Prostate gland (tissue), 2 donors: ENCODE results near the gene BYSL. TPM values are rescaled to one million over a fixed set of nuclear protein-coding genes. Genes with fewer than 3 reads are reported as not detected.

ENCODE experiments used
- DNase-seq: peaks from one replicate; pipeline ENCODE4 v3.0.0-alpha.2; 2019; ENCODE audit warnings: low spot score
- H3K27ac ChIP-seq, 2 donors: fragments of 200-600 bp; sonication (generic); 2 replicates each; pipeline ENCODE4 v1.5.1; 2017 to 2019
- H3K27me3 ChIP-seq: fragments of 200-600 bp; sonication (generic); replicated peaks from 2 replicates; pipeline ENCODE4 v1.5.1; 2019; ENCODE audit not compliant: insufficient read depth
- H3K36me3 ChIP-seq, 2 donors: fragments of 200-600 bp; sonication (generic); 1 replicate in 1 of 2; 2 replicates in 1 of 2; pipeline versions ENCODE4 v1.5.1 to v1.8.1; 2017 to 2019
- H3K4me1 ChIP-seq: fragments of 200-600 bp; sonication (generic); replicated peaks from 2 replicates; pipeline ENCODE4 v1.5.1; 2019
- H3K4me3 ChIP-seq, 2 donors: fragments of 200-600 bp; sonication (generic); 2 replicates each; pipeline ENCODE4 v1.5.1; 2017 to 2019
- H3K9me3 ChIP-seq: fragments of 200-600 bp; sonication (generic); 2 replicates; pipeline ENCODE4 v1.5.1; 2017
- POLR2A ChIP-seq: fragments of 450-650 bp; IDR thresholded peaks from one replicate; pipeline ENCODE4 v1.6.1; 2016; ENCODE audit warnings: antibody characterized with exemption, mild to moderate bottlenecking
- POLR2AphosphoS5 ChIP-seq: sonication (generic); formaldehyde crosslinking; IDR thresholded peaks from one replicate; pipeline ENCODE4 v1.6.1; 2017; ENCODE audit warnings: antibody characterized with exemption
- WGBS: methylation state at CpG from one replicate; pipeline ENCODE4 v1.1.5; 2018; 5-methylcytosine and 5-hydroxymethylcytosine counted together
- intact Hi-C: fragments of 100-400 bp; cut with DNase I; formaldehyde crosslinking; loops from one replicate; pipeline ENCODE4 v1.14.2; 2022
- total RNA-seq, 2 donors: library from RNA; depleted of rRNA; stranded (reverse); fragments of >200 nt; gene quantifications; one replicate each; pipeline ENCODE4 v1.1.0, GENCODE V29; 2016
- TF ChIP-seq, protein P1 (sequence below), 4 experiments: fragments of 200-600 bp in 2 of 4; fragments of 450-650 bp in 2 of 4; sonication (generic) in 2 of 4; IDR thresholded peaks; 1 replicate in 3 of 4; 2 replicates in 1 of 4; pipeline ENCODE4 v1.5.1; 2016 to 2019; ENCODE audit warnings: antibody characterized with exemption in 4 of 4, mild to moderate bottlenecking in 2 of 4, moderate library complexity in 2 of 4

The BYSL gene
- total RNA-seq, 2 donors from 2014 or later, result 9.5 to 12.6 TPM

DNA sequence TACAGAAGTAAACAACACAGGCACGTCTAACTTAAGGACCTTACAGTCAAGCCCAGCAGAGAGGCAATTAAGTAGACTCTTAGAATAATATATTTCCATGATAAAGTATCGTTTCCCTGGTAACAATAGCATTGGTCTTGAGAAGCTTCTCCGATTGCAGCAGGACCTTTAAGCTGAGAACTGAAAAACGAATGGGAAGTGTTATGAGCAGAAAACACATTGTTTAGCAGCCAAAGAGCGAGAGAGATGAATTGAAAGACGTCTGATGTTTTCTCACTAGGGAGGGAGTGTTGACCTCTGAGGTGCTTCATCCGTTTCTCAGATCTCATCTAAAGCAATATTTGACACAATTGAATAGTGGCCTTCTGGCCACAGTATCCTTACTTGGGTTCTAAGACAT, 855 bp downstream of the BYSL start:
- Histone ChIP-seq H3K9me3 (no peaks in the 10 kb centered on the region), H3K27ac (no peak overlapping the region), H3K4me1 (peaks cover 8% of the 10 kb centered on the region), H3K4me3 (peak overlapping the region; percentile 67 to 83), H3K27me3 (no peaks in the 10 kb centered on the region), H3K36me3 (no peaks in the 10 kb centered on the region)
- intact Hi-C loops, result loop anchor here (5.0 to 10.0 kb wide), 2 partner anchors 135 to 303 kb away; partner anchors contain the start of gene TOMM6
- DNase-seq, result no peak
- 4% methylated on average over 7 of the region's 7 CpGs for WGBS
- no peak for TF ChIP-seq POLR2A
- TF ChIP-seq, protein P1, sequence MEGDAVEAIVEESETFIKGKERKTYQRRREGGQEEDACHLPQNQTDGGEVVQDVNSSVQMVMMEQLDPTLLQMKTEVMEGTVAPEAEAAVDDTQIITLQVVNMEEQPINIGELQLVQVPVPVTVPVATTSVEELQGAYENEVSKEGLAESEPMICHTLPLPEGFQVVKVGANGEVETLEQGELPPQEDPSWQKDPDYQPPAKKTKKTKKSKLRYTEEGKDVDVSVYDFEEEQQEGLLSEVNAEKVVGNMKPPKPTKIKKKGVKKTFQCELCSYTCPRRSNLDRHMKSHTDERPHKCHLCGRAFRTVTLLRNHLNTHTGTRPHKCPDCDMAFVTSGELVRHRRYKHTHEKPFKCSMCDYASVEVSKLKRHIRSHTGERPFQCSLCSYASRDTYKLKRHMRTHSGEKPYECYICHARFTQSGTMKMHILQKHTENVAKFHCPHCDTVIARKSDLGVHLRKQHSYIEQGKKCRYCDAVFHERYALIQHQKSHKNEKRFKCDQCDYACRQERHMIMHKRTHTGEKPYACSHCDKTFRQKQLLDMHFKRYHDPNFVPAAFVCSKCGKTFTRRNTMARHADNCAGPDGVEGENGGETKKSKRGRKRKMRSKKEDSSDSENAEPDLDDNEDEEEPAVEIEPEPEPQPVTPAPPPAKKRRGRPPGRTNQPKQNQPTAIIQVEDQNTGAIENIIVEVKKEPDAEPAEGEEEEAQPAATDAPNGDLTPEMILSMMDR (IDR thresholded peaks at IDR 0.05), result no peak
- no peak for TF ChIP-seq POLR2AphosphoS5

DNA sequence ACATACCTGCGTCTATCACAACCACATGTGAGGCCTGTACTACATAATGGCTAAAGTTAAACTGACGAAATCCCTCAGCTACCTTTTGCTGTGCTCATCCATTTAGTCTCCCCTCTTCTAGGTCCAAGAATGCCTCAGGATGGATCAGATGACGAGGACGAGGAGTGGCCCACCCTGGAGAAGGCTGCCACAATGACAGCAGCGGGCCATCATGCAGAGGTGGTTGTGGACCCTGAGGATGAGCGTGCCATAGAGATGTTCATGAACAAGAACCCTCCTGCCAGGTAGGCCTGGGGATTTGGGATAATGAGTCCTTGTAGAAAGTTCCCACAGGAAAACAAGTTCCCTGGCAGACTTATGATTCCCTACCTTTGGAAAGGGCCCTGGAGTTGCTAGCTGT, 6.0 kb downstream of the BYSL start:
- no peak for DNase-seq
- TF ChIP-seq POLR2A, result no peak
- TF ChIP-seq POLR2AphosphoS5, result no peak
- TF ChIP-seq, protein P1 (IDR thresholded peaks at IDR 0.05), result no peak
- no peak overlapping the region for H3K4me3 ChIP-seq
- H3K9me3 ChIP-seq, result no peaks in the 10 kb centered on the region
- intact Hi-C loops, result loop anchor here (10.0 kb wide), 1 partner anchor 298 kb away; no protein-coding TSS in a partner anchor
- no peak overlapping the region for H3K27ac ChIP-seq
- H3K36me3 ChIP-seq, result peaks cover 4 to 13% of the 10 kb centered on the region in 2 donors
- peaks cover under 1% of the 10 kb centered on the region for H3K4me1 ChIP-seq
- WGBS, result 89% methylated on average over 6 of the region's 6 CpGs
- H3K27me3 ChIP-seq, result no peaks in the 10 kb centered on the region

DNA sequence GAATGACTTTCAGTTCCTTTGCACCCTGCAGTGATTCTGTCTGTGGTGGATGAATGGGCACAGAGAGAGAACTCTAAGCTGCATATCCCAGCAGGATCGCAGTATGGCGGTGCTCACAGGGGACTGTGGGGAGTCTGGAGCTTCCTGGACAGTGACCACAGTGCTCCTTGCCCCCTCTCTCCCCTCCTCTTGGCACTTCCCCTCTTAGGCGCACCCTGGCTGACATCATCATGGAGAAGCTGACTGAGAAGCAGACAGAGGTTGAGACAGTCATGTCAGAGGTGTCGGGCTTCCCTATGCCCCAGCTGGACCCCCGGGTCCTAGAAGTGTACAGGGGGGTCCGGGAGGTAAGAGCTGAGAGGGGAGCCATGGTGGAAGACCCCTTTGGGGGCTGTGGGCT, 8.6 kb downstream of the BYSL start:
- H3K27me3 ChIP-seq, result no peaks in the 10 kb centered on the region
- DNase-seq, result no peak
- intact Hi-C loops, result loop anchor here (10.0 kb wide), 1 partner anchor 295 kb away; no protein-coding TSS in a partner anchor
- H3K4me3 ChIP-seq, result no peak overlapping the region
- TF ChIP-seq POLR2A, result no peak
- TF ChIP-seq, protein P1 (IDR thresholded peaks at IDR 0.05), result no peak
- TF ChIP-seq POLR2AphosphoS5, result no peak
- no peak overlapping the region for H3K27ac ChIP-seq
- 92% methylated on average over 6 of the region's 6 CpGs for WGBS
- H3K9me3 ChIP-seq, result no peaks in the 10 kb centered on the region
- no peaks in the 10 kb centered on the region for H3K4me1 ChIP-seq
- peaks cover 14 to 22% of the 10 kb centered on the region in 2 donors for H3K36me3 ChIP-seq

DNA sequence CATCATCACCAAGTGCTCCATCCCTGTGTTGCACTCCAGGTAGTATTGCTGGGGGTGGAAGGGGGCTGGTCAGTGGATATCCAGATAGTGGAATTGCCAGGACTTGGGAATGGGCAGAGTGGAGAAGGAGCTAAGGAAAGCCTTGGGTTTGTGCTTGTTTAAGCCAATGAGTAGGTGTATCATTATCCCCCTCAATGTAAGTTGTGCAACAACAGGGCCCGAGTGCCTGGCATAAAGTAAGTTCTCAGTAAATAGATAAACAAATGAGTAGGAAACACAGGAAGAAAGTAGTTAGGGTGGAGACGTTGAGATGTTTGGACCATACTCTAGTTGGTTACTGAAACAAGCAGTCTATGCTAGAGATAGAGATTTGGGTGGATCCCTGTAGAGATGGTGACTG, 10.5 kb downstream of the BYSL start:
- no peaks in the 10 kb centered on the region for H3K9me3 ChIP-seq
- intact Hi-C loops, result no loop called here
- H3K27me3 ChIP-seq, result no peaks in the 10 kb centered on the region
- no peak for DNase-seq
- H3K36me3 ChIP-seq, result peaks cover 14 to 26% of the 10 kb centered on the region in 2 donors
- H3K4me1 ChIP-seq, result no peaks in the 10 kb centered on the region
- no peak overlapping the region for H3K27ac ChIP-seq
- TF ChIP-seq, protein P1 (IDR thresholded peaks at IDR 0.05), result no peak
- no peak overlapping the region for H3K4me3 ChIP-seq
- WGBS, result 68% methylated on average over 2 of the region's 2 CpGs

DNA sequence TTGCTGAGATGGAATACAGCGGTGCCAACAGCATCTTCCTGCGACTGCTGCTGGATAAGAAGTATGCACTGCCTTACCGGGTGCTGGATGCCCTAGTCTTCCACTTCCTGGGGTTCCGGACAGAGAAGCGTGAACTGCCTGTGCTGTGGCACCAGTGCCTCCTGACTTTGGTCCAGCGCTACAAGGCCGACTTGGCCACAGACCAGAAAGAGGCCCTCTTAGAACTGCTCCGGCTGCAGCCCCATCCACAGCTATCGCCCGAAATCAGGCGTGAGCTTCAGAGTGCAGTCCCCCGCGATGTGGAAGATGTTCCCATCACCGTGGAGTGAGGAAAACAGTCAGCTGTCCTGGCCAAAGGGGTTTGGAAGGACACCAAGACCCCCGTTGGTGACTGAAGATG, 11.1 kb downstream of the BYSL start:
- Histone ChIP-seq H3K4me1 (no peaks in the 10 kb centered on the region), H3K27ac (no peak overlapping the region), H3K27me3 (no peaks in the 10 kb centered on the region), H3K4me3 (no peak overlapping the region), H3K36me3 (peaks cover 14 to 26% of the 10 kb centered on the region in 2 donors), H3K9me3 (no peaks in the 10 kb centered on the region)
- TF ChIP-seq POLR2A (no peak), POLR2AphosphoS5 (no peak)
- TF ChIP-seq, protein P1 (IDR thresholded peaks at IDR 0.05), result no peak
- 87% methylated on average over 15 of the region's 15 CpGs for WGBS
- intact Hi-C loops, result no loop called here
- no peak for DNase-seq
